Measurements from ENCODE around the gene TBC1D22A. TPM values are rescaled to one million over a fixed set of nuclear protein-coding genes. Genes with fewer than 3 reads are reported as not detected.
"Not testable (repeated sequence)": the region's sequence is repeated elsewhere in the genome, so short reads cannot be mapped to it uniquely, and the experiment has no call there.

TBC1D22A gene
- total and polyA plus RNA-seq, 9 of the 15 experiments (the other 6 are each of a cell fraction or from before 2014, with no cell fraction given), result 0.20 to 11.5 (median 5.2) TPM

GRCh38 chr22:46817390-46817789 is 54.9 kb downstream of the TBC1D22A start:
- H3K9ac ChIP-seq (ENCODE audit: insufficient read depth in 1 of 2, low read depth in 2 of 2, low read length in 2 of 2); intact Hi-C loops (cut with micrococcal nuclease); FAIRE-seq; in situ Hi-C loops (cut with MboI); CTCF ChIA-PET (ENCODE audit: low intra/inter-chr PET ratio); H4K20me1 ChIP-seq (replicated peaks; ENCODE audit: control insufficient read depth, insufficient read depth, low read length); H3K4me3 ChIP-seq; DNase-seq (ENCODE audit: extremely low read depth in 1 of 4, low spot score in 3 of 4); H3K9me3 ChIP-seq (replicated peaks; ENCODE audit: control insufficient read depth, insufficient read depth, low read depth, low read length); H3K79me2 ChIP-seq (ENCODE audit: control insufficient read depth, insufficient read depth, low read length); H3K4me2 ChIP-seq (ENCODE audit: insufficient read depth, low read length); ATAC-seq; H3K27ac ChIP-seq (ENCODE audit: extremely low read depth, low read depth, low read length); BruUV-seq (replicated peaks); POLR2A ChIA-PET; H3K36me3 ChIP-seq (ENCODE audit: control insufficient read depth, insufficient read depth, low read length); H3K27me3 ChIP-seq (ENCODE audit: control insufficient read depth in 2 of 2, insufficient read depth in 2 of 2, low read length in 2 of 2); H3K9me1 ChIP-seq (ENCODE audit: control insufficient read depth, insufficient read depth, low read length); H2AFZ ChIP-seq (ENCODE audit: low read depth, low read length): not testable (repeated sequence)
- H3K4me1 ChIP-seq (replicated peaks in 1 of 2; ENCODE audit: control insufficient read depth in 2 of 2, insufficient read depth in 2 of 2, low read length in 2 of 2), result peaks cover 8 to 14% of the 10 kb centered on the region in 2 experiments; a peak in 4 of 5 replicates
- 98% methylated on average over 4 of the region's 4 CpGs for WGBS (ENCODE audit: insufficient coverage, low coverage, missing lambda C conversion rate)
- TF ChIP-seq ZNF146 (CRISPR knock-in tag; IDR thresholded peaks at IDR 0.05; ENCODE audit: unreplicated experiment), result peak; percentile 28

GRCh38 chr22:46823248-46823647 is 60.8 kb downstream of the TBC1D22A start:
- Histone ChIP-seq H3K9ac (ENCODE audit: insufficient read depth in 1 of 2, low read depth in 2 of 2, low read length in 2 of 2) (no peak overlapping the region), H3K36me3 (ENCODE audit: control insufficient read depth, insufficient read depth, low read length) (no peaks in the 10 kb centered on the region; the same call in 2 of the 3 replicates), H3K79me2 (ENCODE audit: control insufficient read depth, insufficient read depth, low read length) (no peaks in the 10 kb centered on the region), H3K27me3 (ENCODE audit: control insufficient read depth in 2 of 2, insufficient read depth in 2 of 2, low read length in 2 of 2) (no peaks in the 10 kb centered on the region), H2AFZ (ENCODE audit: low read depth, low read length) (no peak overlapping the region), H3K9me1 (ENCODE audit: control insufficient read depth, insufficient read depth, low read length) (no peaks in the 10 kb centered on the region), H3K4me1 (replicated peaks in 1 of 2; ENCODE audit: control insufficient read depth in 2 of 2, insufficient read depth in 2 of 2, low read length in 2 of 2) (no peaks in the 10 kb centered on the region; a peak in 1 of 5 replicates), H3K9me3 (replicated peaks; ENCODE audit: control insufficient read depth, insufficient read depth, low read depth, low read length) (no peaks in the 10 kb centered on the region), H4K20me1 (replicated peaks; ENCODE audit: control insufficient read depth, insufficient read depth, low read length) (no peaks in the 10 kb centered on the region), H3K27ac (ENCODE audit: extremely low read depth, low read depth, low read length) (no peak overlapping the region), H3K4me2 (ENCODE audit: insufficient read depth, low read length) (no peak overlapping the region), H3K4me3 (no peak overlapping the region)
- ATAC-seq, result no peak
- POLR2A ChIA-PET, result no interaction called here
- in situ Hi-C loops (cut with MboI) (no loop called here), intact Hi-C loops (cut with micrococcal nuclease) (no loop called here)
- no peak for FAIRE-seq
- 80% methylated on average over 8 of the region's 8 CpGs for WGBS (ENCODE audit: insufficient coverage, low coverage, missing lambda C conversion rate)
- no peak for DNase-seq (ENCODE audit: extremely low read depth in 1 of 4, low spot score in 3 of 4)
- no TSS peak for BruUV-seq (replicated peaks)
- CTCF ChIA-PET (ENCODE audit: low intra/inter-chr PET ratio), result no interaction called here
- no peak for TF ChIP-seq IRF9 (tag; IDR thresholded peaks at IDR 0.05)
- no peak for TF ChIP-seq TCF7 (IDR thresholded peaks at IDR 0.05; ENCODE audit: borderline replicate concordance)
- no peak for TF ChIP-seq ZNF639 (CRISPR knock-in tag; conservative IDR thresholded peaks at IDR 0.05 in 1 of 2, IDR thresholded peaks at IDR 0.05 in 1 of 2)
- TF ChIP-seq ZNF146 (CRISPR knock-in tag; IDR thresholded peaks at IDR 0.05; ENCODE audit: unreplicated experiment), result no peak
- TF ChIP-seq MNT (conservative IDR thresholded peaks at IDR 0.05), result no peak
- no peak for TF ChIP-seq SNRNP70 (optimal IDR thresholded peaks at IDR 0.05; ENCODE audit: low read depth, low read length)
- no peak for TF ChIP-seq PHTF2 (CRISPR knock-in tag; IDR thresholded peaks at IDR 0.05)
- TF ChIP-seq SIX5 (IDR thresholded peaks at IDR 0.05; ENCODE audit: borderline replicate concordance in 1 of 2, insufficient read depth in 1 of 2, low read depth in 1 of 2, low read length in 2 of 2), result no peak
- no peak for TF ChIP-seq ADNP (tag; IDR thresholded peaks at IDR 0.05)

All from K562 (cell line).